GM18502 (cell line): ENCODE results near the gene MAD1L1.

Experiments
- ATAC-seq: cut with Tn5 transposase; IDR thresholded peaks from one replicate; pipeline ENCODE4 v1.9.1; 2021; ENCODE audit warnings: mild to moderate bottlenecking; ENCODE audit not compliant: unreplicated experiment, poor library complexity

The MAD1L1 gene

DNA sequence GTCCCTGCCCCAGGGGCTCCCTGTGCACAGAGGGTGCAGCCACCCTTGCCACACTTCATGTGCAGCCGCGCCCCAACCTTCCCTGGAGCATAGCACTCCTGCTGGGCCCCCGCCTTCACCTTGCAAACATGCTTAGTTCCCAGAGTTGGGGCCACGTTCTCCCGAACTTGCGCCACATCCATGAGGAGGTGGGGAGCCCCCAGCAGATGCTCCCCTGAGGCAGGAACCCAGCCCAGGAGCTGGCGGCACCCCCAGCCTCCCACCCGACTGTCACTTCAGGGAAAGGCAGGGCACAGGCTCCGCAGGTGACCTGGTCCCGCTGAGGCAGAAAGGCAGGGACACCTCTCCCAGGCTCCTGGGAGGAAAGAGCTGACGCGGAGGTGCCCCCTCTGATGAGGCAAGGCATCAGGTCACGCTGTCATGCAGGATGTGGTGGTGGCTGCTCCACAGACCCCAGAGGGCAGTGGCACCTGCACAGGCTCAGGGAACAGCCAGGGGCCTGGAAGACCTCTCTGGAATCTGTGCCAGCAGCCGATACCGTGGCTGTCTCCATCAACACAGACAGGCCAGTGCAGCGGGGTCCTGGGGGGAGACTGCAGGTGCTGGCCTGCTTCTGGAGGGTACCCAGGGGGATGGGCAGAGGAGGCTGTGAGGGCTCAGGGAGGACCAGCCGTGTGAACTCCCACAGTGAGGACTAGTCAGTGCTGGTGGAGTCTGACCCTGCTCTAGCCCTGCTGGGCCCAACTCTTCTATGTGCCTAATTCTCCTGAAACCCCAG is 221.3 kb downstream of the MAD1L1 start:
- ATAC-seq: no peak

DNA sequence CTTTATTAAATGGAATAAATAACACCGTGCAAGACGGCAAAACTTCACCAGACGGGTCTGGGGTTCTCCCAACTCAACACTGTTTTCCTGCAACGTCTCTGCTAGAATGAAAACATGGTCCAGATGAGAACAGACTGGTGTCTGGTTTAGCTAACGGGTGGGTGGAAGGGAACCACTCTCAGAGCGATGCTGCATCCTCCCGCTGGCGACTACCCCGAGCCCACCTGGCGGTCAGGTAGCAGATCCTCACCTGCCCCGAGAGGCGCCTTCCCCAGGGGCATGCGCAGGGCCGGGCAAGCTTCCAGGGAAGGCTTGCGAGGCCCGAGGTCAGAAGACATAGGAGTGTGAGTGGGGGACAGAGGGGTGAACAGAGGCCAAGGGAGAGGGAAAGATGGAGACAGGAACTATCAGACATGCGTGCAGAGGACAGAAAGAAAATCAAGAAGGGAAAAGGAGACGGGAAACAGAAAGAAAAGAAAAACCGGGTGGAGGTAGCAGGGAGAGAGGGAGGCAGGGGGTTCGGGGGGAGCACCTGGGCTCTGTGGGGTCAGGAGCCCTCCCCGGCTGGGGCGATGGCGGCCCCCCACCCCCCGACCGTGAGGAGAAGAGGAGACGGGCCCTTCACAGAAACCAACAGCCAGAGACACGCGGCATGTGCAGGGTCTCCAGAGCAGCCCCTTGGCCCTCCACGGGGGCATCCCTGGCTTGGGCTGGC is 222.0 kb downstream of the MAD1L1 start:
- ATAC-seq: no peak

DNA sequence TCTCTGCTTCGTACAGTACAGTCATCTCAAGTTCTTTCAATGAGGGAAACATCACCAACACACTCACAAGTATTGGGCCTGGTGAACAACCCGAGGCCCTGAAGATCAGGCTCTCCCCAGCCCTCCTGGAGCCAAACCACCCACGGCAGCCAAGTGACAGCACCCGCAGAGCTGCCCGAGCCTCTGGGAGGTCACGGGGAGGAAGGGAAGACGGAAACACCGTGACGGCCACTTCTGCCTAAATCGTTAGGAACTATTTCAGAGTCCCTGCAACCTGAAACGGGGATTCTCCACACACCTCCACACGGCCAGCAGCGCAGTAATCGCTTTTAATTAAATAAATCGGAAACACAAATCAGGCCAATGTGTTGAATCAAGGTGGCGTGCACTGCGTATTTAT is 222.6 kb downstream of the MAD1L1 start:
- no peak for ATAC-seq

DNA sequence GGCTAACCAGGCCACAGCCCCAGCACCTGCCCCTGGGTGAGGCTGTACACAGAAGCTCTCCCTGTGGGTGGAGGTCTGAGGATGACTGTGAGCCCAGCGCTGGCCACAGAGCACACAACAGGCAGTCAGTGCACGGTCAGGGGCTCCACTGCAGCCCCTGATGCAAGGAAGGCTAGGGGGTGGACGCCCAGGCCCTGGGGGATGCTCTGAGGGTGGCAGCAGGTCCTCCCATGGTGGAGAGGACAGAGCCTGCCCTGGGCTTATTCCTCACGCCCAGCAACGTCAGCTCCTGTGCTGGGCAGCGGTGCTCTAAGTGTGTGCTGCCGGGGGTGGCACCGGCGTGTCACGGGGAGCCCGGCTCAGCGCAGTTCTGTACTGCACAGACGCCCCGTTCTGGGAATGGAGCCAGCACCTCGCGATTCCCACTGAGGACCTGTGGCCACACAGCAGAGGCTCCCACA is 223.2 kb downstream of the MAD1L1 start:
- no peak for ATAC-seq

DNA sequence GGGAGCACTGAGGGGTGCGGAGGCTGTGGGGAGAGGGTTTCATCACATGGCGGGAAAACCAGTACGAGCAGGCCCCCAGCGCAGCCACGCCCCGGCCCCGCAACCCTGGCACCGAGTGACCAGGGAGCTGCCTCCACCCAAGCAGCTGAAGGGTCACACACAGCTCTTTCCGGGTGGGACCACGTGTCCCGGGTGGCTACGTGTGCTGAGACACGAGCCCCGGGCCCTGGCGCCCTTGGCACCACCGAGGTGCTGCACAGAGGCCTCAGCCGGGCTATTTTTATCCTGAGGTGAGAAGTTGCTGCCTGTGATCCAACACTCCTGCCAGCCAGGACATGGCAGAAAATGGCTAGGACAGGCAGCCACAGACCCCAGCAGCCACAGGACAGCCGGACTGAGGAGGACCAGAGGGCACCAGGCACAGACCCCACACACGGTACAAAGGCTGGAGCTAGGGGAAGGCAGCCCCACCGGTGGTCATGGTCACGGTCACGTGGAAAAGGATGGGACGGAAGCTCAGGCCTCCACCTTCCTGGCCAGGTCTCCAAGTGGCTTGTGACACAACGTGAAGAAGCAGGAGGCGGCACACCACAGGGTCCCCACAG is 223.7 kb downstream of the MAD1L1 start:
- no peak for ATAC-seq

DNA sequence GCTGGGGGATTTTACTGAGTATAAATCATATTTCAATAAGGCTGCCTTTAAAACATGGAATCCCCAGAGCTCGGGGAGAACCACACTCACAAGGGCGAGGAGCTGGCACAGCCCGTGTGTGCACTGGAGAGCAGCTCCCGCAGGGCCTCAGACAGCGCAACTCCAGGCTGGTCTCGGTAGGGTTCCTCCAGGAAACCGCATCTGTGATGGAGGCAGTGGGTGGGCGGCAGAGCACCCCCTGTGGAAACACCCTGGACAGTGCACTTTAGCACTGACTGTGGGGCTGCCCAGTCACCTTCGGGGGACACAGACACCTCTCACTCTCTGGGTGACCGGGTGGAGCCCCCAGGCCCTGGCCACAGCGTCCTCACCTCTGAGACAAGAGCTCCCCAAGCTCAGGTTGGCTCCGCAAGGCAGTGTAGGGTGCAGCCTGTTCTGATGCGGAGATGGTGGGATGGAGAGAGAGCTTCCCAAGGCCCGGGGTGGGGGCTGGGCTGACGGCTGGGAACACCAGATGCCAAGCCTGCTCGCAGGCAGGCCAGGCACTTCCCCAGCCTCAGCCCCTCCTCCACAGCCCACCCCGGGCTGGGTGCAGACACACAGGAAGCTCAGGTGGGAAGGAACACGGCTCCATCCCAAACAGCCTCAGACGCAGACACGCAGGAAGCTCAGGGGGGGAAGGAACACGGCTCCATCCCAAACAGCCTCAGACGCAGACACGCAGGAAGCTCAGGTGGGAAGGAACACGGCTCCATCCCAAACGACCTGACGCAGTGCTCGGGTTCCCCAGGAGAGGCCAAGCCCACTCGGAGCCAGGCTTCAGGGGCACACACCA is 224.4 kb downstream of the MAD1L1 start:
- ATAC-seq: no peak

DNA sequence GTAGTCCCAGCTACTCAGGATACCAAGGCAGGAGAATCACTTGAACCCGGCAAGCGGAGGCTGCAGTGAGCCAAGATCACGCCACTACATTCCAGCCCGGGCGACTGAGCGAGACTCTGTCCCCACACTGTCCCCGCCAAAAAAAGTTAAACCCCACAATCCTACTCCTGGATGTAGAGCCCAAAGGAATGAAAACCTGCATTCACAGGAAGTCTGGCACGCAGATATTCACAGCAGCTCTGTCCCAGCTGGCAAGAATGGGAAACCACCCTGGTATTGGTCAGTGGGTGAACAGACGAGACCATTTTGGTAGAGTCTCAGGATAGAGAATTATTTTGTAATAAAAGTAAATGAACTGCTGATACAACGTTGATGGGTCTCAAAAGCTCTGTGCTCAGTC is 225.2 kb downstream of the MAD1L1 start:
- no peak for ATAC-seq

DNA sequence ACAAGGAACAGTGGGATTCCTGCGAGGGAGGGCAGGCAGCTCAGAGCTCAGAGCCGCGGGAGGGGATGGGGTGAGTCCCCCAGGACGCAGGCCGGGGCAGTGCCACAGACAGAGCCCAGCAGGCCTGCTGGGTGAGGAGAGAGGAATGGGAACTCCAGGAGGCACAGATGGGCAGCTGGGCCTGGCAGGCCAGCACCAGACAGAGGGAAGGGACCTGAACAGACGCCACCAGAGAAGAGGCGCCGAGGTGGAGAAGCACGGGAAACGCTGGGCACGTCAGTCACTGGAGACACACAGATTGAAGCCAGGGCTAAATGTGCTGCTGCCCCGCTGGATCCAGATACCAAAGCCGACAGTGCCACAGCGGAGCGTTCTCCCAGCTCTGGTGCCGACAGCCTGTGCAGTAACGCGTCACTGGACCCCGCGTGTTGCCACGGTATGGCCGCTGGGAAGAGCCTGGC is 225.8 kb downstream of the MAD1L1 start:
- no peak for ATAC-seq

DNA sequence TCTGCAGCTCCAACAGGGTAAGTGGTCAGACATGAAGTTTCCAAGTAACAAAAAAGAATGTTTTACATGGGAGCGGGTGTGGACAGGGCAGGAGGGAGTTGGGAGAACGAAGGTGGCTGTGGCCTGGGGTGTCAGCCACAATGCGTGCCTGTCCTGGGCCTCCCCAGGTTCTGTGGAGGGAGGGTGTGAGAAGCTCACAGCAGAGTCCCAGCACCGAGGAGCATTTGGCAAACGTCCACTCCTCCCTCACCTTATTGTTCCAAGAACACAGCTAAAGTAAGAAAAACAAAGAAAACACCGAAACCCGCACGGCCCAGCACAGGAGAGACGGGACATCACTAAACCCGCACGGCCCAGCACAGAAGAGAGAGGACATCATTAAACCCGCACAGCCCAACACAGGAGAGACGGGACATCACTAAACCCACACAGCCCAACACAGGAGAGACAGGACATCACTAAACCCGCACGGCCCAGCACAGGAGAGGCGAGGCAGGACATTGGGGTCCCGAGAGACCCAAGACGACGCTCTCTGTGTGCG is 226.4 kb downstream of the MAD1L1 start:
- ATAC-seq: no peak

DNA sequence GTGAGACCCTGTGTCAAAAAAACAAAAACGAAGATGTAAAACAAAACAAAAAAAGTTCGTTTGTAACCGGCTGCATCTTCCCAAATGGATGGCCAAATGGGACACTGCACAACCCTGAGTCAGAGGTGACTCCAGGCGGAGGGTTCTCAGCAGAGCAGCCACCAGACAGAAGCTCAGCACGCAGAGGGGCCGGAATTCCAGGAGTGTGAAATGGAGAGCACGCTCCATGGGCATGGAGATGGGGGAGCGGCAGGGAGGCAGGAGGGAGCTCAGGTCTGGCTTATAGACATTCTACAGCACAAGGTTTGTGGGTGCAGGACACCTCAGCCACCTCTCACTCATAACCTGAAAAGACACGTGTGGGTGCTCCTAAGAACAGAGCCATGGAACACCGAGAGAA is 227.0 kb downstream of the MAD1L1 start:
- ATAC-seq: no peak

DNA sequence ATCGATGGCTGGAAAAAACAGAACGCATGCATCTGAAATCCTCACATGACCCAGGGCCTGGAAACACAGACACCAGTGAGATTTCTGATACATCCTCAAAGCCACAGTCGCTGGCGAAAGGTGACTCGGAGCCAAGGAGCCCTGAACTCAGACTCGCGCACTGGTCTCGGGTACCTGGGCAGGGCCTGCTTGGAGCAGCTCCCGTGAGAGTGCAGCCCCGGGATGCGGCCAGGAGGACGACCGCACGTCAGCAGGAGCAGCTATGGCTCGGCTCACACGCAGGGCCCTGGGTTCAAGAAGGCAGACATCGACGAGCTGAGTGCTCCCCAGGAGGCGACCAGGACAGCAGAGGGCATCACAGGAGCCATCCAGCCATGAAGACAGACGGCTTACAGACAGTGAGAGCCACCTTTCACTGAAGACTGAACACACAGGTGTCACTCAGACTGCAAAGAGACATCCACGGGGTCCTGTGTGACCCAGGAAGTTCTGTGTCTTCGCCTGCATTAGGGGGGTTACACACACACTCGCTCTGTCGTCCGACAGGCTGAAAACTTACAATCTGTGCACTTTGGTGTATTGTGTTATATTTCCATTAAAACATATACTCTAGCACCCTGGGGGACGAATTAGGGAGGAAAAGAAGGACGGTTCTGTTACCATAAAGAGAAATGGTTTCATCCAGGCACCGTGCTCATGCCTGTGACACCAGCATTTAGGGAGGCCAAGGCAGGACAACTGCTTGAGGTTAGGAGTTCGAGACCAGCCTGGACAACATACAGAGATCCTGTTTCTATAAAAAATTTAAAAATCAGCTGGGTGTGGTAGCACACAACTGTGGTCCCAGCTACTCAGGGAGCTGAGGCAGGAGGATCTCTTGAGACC is 227.7 kb downstream of the MAD1L1 start:
- no peak for ATAC-seq

DNA sequence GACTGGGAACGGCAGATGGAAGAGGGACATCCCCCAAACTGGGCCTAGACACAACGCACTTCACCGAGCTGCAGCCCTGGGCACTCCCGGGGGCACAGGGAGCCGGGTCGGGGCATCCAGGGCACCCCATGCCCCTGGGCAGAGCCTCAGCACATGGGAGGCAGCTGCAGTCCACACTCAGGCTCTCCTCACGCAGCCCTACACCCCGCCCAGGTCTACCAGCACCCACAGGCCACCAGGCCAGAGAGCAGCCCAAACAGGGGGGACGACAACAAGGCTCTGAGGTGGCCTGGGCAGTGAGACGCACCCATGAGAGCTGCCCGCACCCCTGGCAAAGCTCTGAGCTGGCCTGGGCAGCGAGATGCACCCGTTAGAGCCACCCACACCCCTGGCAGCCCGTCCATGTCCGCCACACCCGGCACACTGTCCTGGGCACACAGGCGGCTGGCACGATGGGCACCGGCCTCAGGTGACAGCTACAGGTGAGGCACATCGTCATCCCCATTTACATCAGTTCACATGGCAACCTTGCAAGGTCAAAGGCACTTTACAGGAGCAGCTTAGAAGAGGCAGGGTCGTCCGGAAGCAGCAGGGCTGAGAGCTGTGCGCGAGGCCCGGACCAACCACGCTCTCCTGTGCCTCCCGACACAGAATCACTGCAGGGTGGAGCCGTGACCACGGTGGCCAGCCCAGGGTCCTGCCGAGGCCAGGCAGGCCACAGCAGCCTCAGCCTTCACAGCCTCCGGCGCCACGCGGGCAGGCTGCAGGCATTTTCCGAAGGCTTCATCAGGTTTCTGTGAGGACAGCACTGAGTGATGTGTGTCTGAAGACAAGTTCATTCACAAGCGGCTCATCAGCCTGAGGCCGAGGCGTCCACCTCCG is 228.6 kb downstream of the MAD1L1 start:
- no peak for ATAC-seq

DNA sequence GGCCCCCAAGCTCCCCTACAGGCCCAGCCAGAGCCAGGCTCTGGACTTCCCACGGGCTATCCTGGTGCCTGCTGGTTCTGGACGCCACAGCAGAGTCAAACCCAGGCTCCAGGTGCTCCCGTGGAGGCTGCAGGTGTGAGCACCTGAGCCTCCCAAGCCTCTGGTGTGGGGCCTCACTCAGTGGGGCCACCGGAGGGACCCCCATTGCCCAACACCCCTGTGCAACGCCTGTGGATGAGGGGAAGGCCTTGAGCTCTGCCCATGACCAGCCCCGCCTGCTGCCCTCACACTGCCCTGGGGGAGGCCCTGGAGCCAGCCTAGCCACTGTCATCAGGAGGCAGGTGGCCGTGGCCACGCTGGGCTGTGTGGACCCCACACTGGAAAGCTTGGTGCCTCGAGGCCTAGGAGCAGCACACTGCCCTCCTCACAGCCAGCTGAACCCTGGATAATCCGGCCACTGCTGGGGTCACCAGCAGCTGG is 229.3 kb downstream of the MAD1L1 start:
- no peak for ATAC-seq

DNA sequence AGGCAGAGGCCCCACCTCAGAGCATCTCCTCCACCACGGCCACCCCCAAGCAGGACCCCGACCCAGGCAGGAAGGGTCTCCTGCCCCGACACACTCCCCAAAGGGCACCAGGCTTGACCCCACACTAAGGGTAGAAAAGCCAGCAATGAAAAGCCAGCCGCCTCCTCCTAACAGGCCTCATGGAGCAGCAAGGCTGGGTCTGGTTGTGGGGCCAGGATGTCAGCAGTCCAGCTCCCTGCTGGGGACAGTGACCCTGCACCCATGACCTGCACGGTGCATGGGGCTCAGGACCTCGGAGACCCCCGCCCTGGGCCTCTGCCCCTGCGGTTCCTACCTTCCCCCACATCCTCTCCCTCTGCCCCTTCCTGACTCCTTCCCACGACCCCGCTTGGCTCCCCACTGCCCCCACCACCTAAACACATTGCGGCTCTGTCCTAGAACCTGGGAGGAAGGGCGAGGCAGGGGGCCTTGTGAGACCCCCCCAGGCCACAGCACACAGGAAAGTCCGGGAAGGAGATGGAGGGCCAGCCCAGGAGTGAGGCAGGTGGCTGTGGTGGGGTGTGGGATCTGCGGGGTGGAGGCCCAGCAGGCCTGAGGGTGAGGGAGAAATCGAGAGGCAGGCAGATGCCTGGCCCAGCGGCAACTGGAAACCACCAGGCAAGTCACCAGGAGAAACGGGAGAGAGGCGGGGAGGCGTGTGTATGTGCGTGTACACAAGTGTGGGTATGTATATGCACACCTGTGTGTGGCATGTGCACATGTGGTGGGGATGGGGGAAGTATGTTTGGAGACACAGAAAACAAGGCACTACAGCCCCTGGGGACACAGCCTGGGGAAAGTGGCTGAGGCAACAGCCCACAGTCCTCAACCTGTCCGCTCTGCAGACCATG is 229.9 kb downstream of the MAD1L1 start:
- no peak for ATAC-seq

DNA sequence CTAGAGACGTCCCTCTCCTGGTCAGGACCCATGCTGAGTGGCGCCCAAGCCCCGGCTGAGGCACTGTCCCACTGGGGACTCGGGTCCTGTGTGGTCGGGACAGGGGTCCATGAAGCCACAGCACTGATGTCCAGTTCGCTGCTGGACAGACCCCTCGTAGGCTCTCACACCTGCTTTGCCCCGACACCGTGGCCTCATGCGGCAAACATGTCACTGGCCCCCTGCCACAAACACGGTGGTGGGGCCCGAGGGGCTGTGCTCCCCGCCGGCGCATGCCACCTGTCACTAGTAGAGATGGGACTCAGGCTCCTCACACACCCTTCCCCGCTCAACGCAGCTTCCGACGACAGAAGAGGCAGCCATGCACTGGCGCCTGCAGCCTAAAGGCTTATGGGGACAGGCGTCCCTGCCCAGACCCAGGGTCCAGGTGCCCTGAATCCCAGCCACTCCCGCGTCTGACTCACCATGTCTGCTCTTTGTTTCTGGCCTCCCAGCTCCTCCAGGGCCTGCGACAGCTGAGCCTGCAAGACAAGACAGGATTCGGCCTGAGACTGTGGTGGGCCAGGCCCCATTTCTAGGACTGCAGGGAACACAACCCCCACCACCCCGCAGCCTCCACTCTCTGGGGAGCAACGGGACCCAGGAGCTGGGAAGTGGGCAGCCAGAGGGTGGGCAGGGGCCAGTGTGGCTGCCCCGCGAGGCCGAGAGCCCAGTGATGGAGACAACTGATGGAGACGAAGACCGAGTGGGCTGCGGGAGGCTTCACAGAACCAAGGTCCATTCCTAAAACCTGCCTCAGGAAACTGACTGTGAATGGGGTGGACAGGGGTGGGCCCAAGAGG is 230.9 kb downstream of the MAD1L1 start:
- ATAC-seq: no peak

DNA sequence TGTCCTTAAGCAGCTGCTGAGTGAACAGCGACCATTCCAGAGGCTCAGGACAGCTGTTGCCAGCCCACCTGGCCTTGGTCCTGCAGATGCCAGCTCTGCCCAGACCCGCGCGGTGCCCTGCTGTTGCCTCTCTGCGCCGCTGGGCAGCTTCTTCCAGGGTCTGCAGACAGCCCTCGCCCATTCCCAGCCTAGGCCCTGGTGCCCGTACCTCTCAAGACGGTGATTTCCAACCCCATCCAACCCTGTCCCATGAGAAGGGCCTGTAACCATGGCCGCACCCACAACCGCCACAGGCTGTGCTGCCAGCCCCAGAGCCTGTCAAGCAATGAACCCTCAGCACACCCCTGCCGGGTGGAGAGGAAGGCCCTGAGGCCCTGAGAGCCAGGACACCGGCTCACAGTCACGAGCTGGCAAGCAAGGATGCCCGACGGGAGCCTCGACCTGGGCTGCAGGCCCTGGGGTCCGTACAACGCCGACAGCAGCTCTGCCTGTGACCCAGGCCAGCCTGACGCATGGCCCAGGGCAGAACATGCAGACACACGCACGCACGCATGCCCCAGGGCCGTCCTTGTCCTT is 231.9 kb downstream of the MAD1L1 start:
- no peak for ATAC-seq
